HG03280 (cell line): Measurements from ENCODE around the gene LCE1A.

Experiments
- ATAC-seq: cut with Tn5 transposase; IDR thresholded peaks from one replicate; pipeline ENCODE4 v1.9.1; 2021; ENCODE audit warnings: mild to moderate bottlenecking, moderate library complexity; ENCODE audit not compliant: unreplicated experiment

LCE1A gene

GRCh38 chr1:152827173-152827572 is at the start of gene LCE1A:
Gene LCE1A, plus strand, starts transcription at chr1:152827473. Its CDS starts 0 bp downstream, at chr1:152827473.
- no peak for ATAC-seq

GRCh38 chr1:152777510-152778137 is 49.6 kb upstream of the LCE1A start:
- no peak for ATAC-seq

GRCh38 chr1:152783095-152783494 is 44.2 kb upstream of the LCE1A start:
- no peak for ATAC-seq

GRCh38 chr1:152786077-152786476 is 41.2 kb upstream of the LCE1A start, which contains the start of gene LCE1E:
Gene LCE1E, plus strand, starts transcription at chr1:152786257. Its CDS starts 1,043 bp downstream, at chr1:152787300.
- ATAC-seq = no peak

GRCh38 chr1:152795686-152796085 is 31.6 kb upstream of the LCE1A start:
- ATAC-seq = no peak

GRCh38 chr1:152796421-152796820 is 30.9 kb upstream of the LCE1A start, which contains the start of gene LCE1D:
Gene LCE1D, plus strand, starts transcription at chr1:152796721. Its CDS starts 1,074 bp downstream, at chr1:152797795.
- ATAC-seq = no peak

- ATAC-seq = no peak
Observed at GRCh38 chr1:152801333-152801732, 25.9 kb upstream of the LCE1A start.

- no peak for ATAC-seq
Observed at GRCh38 chr1:152806576-152806975, 20.7 kb upstream of the LCE1A start, which contains the start of gene LCE1C. Gene LCE1C, minus strand, starts transcription at chr1:152806651. Its CDS starts 1,173 bp downstream, at chr1:152805478.

GRCh38 chr1:152811050-152811449 is 16.2 kb upstream of the LCE1A start:
- ATAC-seq = no peak

- ATAC-seq = no peak
Observed at GRCh38 chr1:152811671-152812070, 15.6 kb upstream of the LCE1A start, which contains the start of gene LCE1B. Gene LCE1B, plus strand, starts transcription at chr1:152811971. Its CDS starts 476 bp downstream, at chr1:152812447.

GRCh38 chr1:152817309-152817708 is 10.0 kb upstream of the LCE1A start:
- ATAC-seq = no peak

- ATAC-seq = no peak
Observed at GRCh38 chr1:152823294-152823693, 4.0 kb upstream of the LCE1A start.

GRCh38 chr1:152824964-152825363 is 2.3 kb upstream of the LCE1A start:
- no peak for ATAC-seq

GRCh38 chr1:152836870-152837269 is 9.6 kb downstream of the LCE1A start:
- ATAC-seq = no peak

GRCh38 chr1:152842556-152842955 is 15.3 kb downstream of the LCE1A start, which contains the start of gene LCE6A:
Gene LCE6A, plus strand, starts transcription at chr1:152842856. Its CDS starts 665 bp downstream, at chr1:152843521.
- ATAC-seq = no peak

GRCh38 chr1:152855661-152856060 is 28.4 kb downstream of the LCE1A start:
- ATAC-seq = no peak

GRCh38 chr1:152858062-152858461 is 30.8 kb downstream of the LCE1A start:
- no peak for ATAC-seq

GRCh38 chr1:152859696-152860095 is 32.4 kb downstream of the LCE1A start, which contains the start of gene LCE7A:
Gene LCE7A, plus strand, starts transcription at chr1:152859996. Its CDS starts 702 bp downstream, at chr1:152860698.
- ATAC-seq = no peak

- ATAC-seq = no peak
Observed at GRCh38 chr1:152860129-152860528, 32.9 kb downstream of the LCE1A start.

GRCh38 chr1:152861374-152861773 is 34.1 kb downstream of the LCE1A start:
- no peak for ATAC-seq

GRCh38 chr1:152864443-152864842 is 37.2 kb downstream of the LCE1A start:
- ATAC-seq = no peak

- ATAC-seq = no peak
Observed at GRCh38 chr1:152866321-152866720, 39.0 kb downstream of the LCE1A start.
